ENCODE measurements around the gene INHBC. TPM values are rescaled to one million over a fixed set of nuclear protein-coding genes. Genes with fewer than 3 reads are reported as not detected.

The INHBC gene
- total and polyA plus RNA-seq, 2 donors (not counting 1 experiment from before 2014, with no cell fraction given), result 0.17 to 0.31 TPM

DNA sequence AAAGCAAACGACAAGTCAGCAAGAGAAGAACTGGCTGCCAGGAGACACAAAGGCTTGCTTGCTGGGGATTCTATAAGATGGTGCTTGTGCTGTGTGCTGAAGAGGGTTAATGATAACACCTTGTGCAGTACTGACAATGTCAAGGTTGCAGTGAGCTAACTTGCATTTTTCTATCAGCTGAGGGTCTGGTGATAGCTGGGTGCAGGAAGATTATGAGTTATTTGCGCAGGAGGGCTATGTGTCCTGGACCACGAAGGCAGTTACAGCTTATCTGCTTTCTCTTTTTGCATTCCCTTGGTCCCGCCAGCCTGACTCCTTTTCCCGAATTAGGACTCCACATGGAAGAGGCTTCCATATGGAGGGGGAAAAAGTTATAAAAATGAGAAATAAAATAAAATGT is 46.2 kb upstream of the INHBC start:
- no peak for ATAC-seq (ENCODE audit: low read depth)
- POLR2A ChIA-PET, result no interaction called here
- no peak overlapping the region for H3K4me3 Mint-ChIP-seq
- H3K4me3 ChIP-seq (ENCODE audit: control extremely low read depth in 1 of 5, extremely low read depth in 1 of 5, insufficient read depth in 1 of 5, low read depth in 2 of 5, low read length in 4 of 5), result no peak overlapping the region
- no peak overlapping the region for H3K4me2 ChIP-seq (replicated peaks; ENCODE audit: low read depth, low read length, poor library complexity, severe bottlenecking)
- no peaks in the 10 kb centered on the region for H3K4me1 ChIP-seq (ENCODE audit: control insufficient read depth in 2 of 2, insufficient read depth in 2 of 2, low read length in 2 of 2)
- CTCF ChIA-PET, result interaction anchor here (0.7 kb wide), 1 partner anchor 21 kb away, joined by 3 read pairs; no protein-coding TSS in a partner anchor
- no peak overlapping the region for H3K27ac ChIP-seq (ENCODE audit: low read length in 2 of 2)
- no peak overlapping the region for H3K27ac Mint-ChIP-seq
- H3K79me2 ChIP-seq (ENCODE audit: control insufficient read depth, insufficient read depth, low read length), result peaks cover 15% of the 10 kb centered on the region
- peaks cover 8 to 23% of the 10 kb centered on the region in 2 experiments for H3K36me3 ChIP-seq (replicated peaks in 1 of 2; ENCODE audit: control extremely low read depth in 1 of 2, control insufficient read depth in 1 of 2, extremely low read depth in 1 of 2, insufficient read depth in 2 of 2, low read length in 1 of 2)
- no peaks in the 10 kb centered on the region for H3K27me3 ChIP-seq (replicated peaks in 1 of 4; ENCODE audit: control extremely low read depth in 1 of 4, control insufficient read depth in 3 of 4, insufficient read depth in 4 of 4, low read length in 3 of 4)
- intact Hi-C loops (cut with micrococcal nuclease), result no loop called here
- no peak overlapping the region for H3K9ac ChIP-seq (ENCODE audit: low read length)
- no peak for DNase-seq
- H2AFZ ChIP-seq (ENCODE audit: insufficient read depth, low read depth, low read length, poor library complexity, severe bottlenecking), result no peak overlapping the region
- peaks cover 0 to 4% (median 0%) of the 10 kb centered on the region in 3 donors for H3K9me3 ChIP-seq (ENCODE audit: control extremely low read depth in 1 of 3, control insufficient read depth in 2 of 3, insufficient read depth in 1 of 3, low read length in 2 of 3)
- TF ChIP-seq EZH2 (IDR thresholded peaks at IDR 0.05; ENCODE audit: borderline replicate concordance, insufficient read depth, low read depth, low read length, poor library complexity, severe bottlenecking), result no peak
- TF ChIP-seq CTCF (IDR thresholded peaks at IDR 0.05), result no peak
- no peaks in the 10 kb centered on the region for H3K9me3 Mint-ChIP-seq (ENCODE audit: insufficient read depth)
- peaks cover 5% of the 10 kb centered on the region for H4K20me1 ChIP-seq (ENCODE audit: control insufficient read depth, insufficient read depth, low read length, poor library complexity, severe bottlenecking)
- H3K27me3 Mint-ChIP-seq, result no peaks in the 10 kb centered on the region
- WGBS (ENCODE audit: insufficient coverage), result 100% methylated on average over 3 of the region's 5 CpGs
- H3K4me1 Mint-ChIP-seq, result no peaks in the 10 kb centered on the region

DNA sequence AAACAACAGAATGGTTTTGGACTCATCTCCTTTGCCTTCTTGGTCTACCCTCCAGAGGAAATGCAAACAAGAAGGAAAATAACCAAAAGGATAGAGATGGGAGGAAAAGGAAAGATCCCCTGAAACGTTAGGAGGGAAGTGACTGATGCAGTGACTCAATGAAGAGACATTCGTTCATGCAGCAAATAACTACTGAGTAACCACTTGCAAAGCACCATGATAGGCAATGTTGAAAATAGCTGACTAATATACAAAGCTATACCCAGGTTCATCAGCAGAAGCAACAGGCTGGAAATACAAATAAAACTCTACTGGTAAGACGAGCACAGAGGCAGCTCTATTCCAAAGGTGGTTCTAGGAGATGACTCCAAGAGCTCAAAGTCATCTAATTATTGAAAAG is 45.6 kb upstream of the INHBC start:
- H3K4me1 ChIP-seq (ENCODE audit: control insufficient read depth in 2 of 2, insufficient read depth in 2 of 2, low read length in 2 of 2), result no peaks in the 10 kb centered on the region
- WGBS (ENCODE audit: insufficient coverage), result no CpG with 5 or more reads among the region's 3 CpGs
- no peak overlapping the region for H3K4me2 ChIP-seq (replicated peaks; ENCODE audit: low read depth, low read length, poor library complexity, severe bottlenecking)
- Mint-ChIP-seq H3K4me1 (no peaks in the 10 kb centered on the region), H3K27me3 (no peaks in the 10 kb centered on the region), H3K4me3 (no peak overlapping the region), H3K27ac (no peak overlapping the region), H3K9me3 (ENCODE audit: insufficient read depth) (no peaks in the 10 kb centered on the region)
- H3K27me3 ChIP-seq (replicated peaks in 1 of 4; ENCODE audit: control extremely low read depth in 1 of 4, control insufficient read depth in 3 of 4, insufficient read depth in 4 of 4, low read length in 3 of 4), result no peaks in the 10 kb centered on the region
- peaks cover 0 to 4% (median 0%) of the 10 kb centered on the region in 3 donors for H3K9me3 ChIP-seq (ENCODE audit: control extremely low read depth in 1 of 3, control insufficient read depth in 2 of 3, insufficient read depth in 1 of 3, low read length in 2 of 3)
- intact Hi-C loops (cut with micrococcal nuclease), result no loop called here
- POLR2A ChIA-PET, result no interaction called here
- peaks cover 8 to 26% of the 10 kb centered on the region in 2 experiments for H3K36me3 ChIP-seq (replicated peaks in 1 of 2; ENCODE audit: control extremely low read depth in 1 of 2, control insufficient read depth in 1 of 2, extremely low read depth in 1 of 2, insufficient read depth in 2 of 2, low read length in 1 of 2)
- CTCF ChIA-PET, result interaction anchor here (0.7 to 0.8 kb wide), 2 partner anchors 12 to 21 kb away, joined by 3 to 4 read pairs; no protein-coding TSS in a partner anchor
- no peak for ATAC-seq (ENCODE audit: low read depth)
- TF ChIP-seq EZH2 (IDR thresholded peaks at IDR 0.05; ENCODE audit: borderline replicate concordance, insufficient read depth, low read depth, low read length, poor library complexity, severe bottlenecking) (no peak), CTCF (IDR thresholded peaks at IDR 0.05) (no peak)
- H3K9ac ChIP-seq (ENCODE audit: low read length), result no peak overlapping the region
- no peak overlapping the region for H3K27ac ChIP-seq (ENCODE audit: low read length in 2 of 2)
- peaks cover 21% of the 10 kb centered on the region for H3K79me2 ChIP-seq (ENCODE audit: control insufficient read depth, insufficient read depth, low read length)
- H2AFZ ChIP-seq (ENCODE audit: insufficient read depth, low read depth, low read length, poor library complexity, severe bottlenecking), result no peak overlapping the region
- no peak for DNase-seq
- peaks cover 5% of the 10 kb centered on the region for H4K20me1 ChIP-seq (ENCODE audit: control insufficient read depth, insufficient read depth, low read length, poor library complexity, severe bottlenecking)
- H3K4me3 ChIP-seq (ENCODE audit: control extremely low read depth in 1 of 5, extremely low read depth in 1 of 5, insufficient read depth in 1 of 5, low read depth in 2 of 5, low read length in 4 of 5), result no peak overlapping the region

Measured in B cell (primary cell).